Measurements from ENCODE around the gene PHLDA3.

GRCh38 chr1:201511396-201511940 lies 42.5 kb upstream of the PHLDA3 start:
- TF ChIP-seq ZNF561 (tag by site-specific recombination; IDR thresholded peaks at IDR 0.05; ENCODE audit: borderline replicate concordance), result no peak
- no peak for TF ChIP-seq ZBTB10 (tag by site-specific recombination; IDR thresholded peaks at IDR 0.05)
- no peak for TF ChIP-seq ZNF747 (tag by site-specific recombination; IDR thresholded peaks at IDR 0.05)
- no peak for TF ChIP-seq CTCF (tag by site-specific recombination; IDR thresholded peaks at IDR 0.05)
- no peak for TF ChIP-seq ZFP69B (tag by site-specific recombination; IDR thresholded peaks at IDR 0.05)
- no peak for TF ChIP-seq ZNF132 (tag by site-specific recombination; IDR thresholded peaks at IDR 0.05; ENCODE audit: borderline replicate concordance)
- TF ChIP-seq REST (tag by site-specific recombination; IDR thresholded peaks at IDR 0.05), result no peak
- TF ChIP-seq SP2 (tag by site-specific recombination; IDR thresholded peaks at IDR 0.05), result no peak
- TF ChIP-seq ZNF521 (tag by site-specific recombination; IDR thresholded peaks at IDR 0.05), result no peak
- no peak for TF ChIP-seq ZNF701 (tag by site-specific recombination; IDR thresholded peaks at IDR 0.05)
- TF ChIP-seq MEIS1 (CRISPR knock-in tag; IDR thresholded peaks at IDR 0.05; ENCODE audit: borderline replicate concordance), result no peak
- TF ChIP-seq TCF7L2 (IDR thresholded peaks at IDR 0.05; ENCODE audit: borderline replicate concordance, low read depth, low read length), result no peak
